ENCODE data around the gene BPIFA1. TPM values are rescaled to one million over a fixed set of nuclear protein-coding genes. Genes with fewer than 3 reads are reported as not detected.

Gene BPIFA1
- total and polyA plus RNA-seq, 9 donors, result not detected

- WGBS, 3 donors, result 77 to 81% (median 79%) methylated on average over 2 of the region's 2 CpGs
Measured at GRCh38 chr20:33217052-33217451, 18.7 kb upstream of the BPIFA1 start, which contains the start of gene BPIFA3. Gene BPIFA3 (plus strand): TSS chr20:33217352. CDS start chr20:33217537, 185 bp downstream.

GRCh38 chr20:33224399-33224798 is 11.4 kb upstream of the BPIFA1 start:
- TF ChIP-seq CTCF (IDR thresholded peaks at IDR 0.05) (no peak), EP300 (IDR thresholded peaks at IDR 0.05) (no peak), POLR2A (IDR thresholded peaks at IDR 0.05) (no peak)
- Histone ChIP-seq H3K36me3 (no peaks in the 10 kb centered on the region), H3K9me3 (no peaks in the 10 kb centered on the region), H3K4me3 (no peak overlapping the region), H3K4me1 (ENCODE audit: insufficient read depth) (no peaks in the 10 kb centered on the region), H3K27ac (no peak overlapping the region), H3K27me3 (no peaks in the 10 kb centered on the region)
- 40 to 68% (median 40%) methylated on average over 4 of the region's 4 CpGs for WGBS, 3 donors
- DNase-seq, result no peak
- intact Hi-C loops (cut with DNase I), result no loop called here

More at GRCh38 chr20:33217052-33217451, 18.7 kb upstream of the BPIFA1 start, which contains the start of gene BPIFA3:
- intact Hi-C loops (cut with DNase I), result no loop called here
- DNase-seq, result no peak
- TF ChIP-seq EP300 (IDR thresholded peaks at IDR 0.05) (no peak), CTCF (IDR thresholded peaks at IDR 0.05) (no peak), POLR2A (IDR thresholded peaks at IDR 0.05) (no peak)
- no peaks in the 10 kb centered on the region for H3K9me3 ChIP-seq
- no peaks in the 10 kb centered on the region for H3K36me3 ChIP-seq
- H3K4me1 ChIP-seq (ENCODE audit: insufficient read depth), result no peaks in the 10 kb centered on the region
- H3K27ac ChIP-seq, result no peak within 1 kb of the TSS
- no peaks in the 10 kb centered on the region for H3K27me3 ChIP-seq
- H3K4me3 ChIP-seq, result no peak within 1 kb of the TSS

DNA sequence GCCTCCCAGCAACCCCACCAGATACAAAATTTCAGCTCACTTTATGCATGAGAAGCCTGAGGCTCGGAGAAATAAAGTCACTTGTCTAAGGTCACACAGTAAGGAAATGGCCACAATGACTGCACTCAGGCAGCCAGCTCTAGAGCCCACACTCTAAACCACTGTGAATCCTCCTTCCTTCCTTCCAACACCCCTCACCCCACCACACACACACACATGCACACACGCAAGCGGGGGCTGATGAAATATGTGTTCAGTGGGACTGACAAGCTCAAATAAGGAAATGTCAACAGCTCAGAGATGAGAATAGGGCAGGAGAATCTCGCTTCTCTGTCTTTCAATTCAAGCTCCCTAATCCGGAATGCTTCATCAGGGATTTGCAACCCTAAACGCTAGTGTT is 6.0 kb upstream of the BPIFA1 start:
- TF ChIP-seq CTCF (IDR thresholded peaks at IDR 0.05), result no peak
- no peak for TF ChIP-seq POLR2A (IDR thresholded peaks at IDR 0.05)
- H3K27me3 ChIP-seq, result no peaks in the 10 kb centered on the region
- intact Hi-C loops (cut with DNase I), result no loop called here
- DNase-seq, result no peak
- WGBS, 3 donors, result 54 to 68% (median 61%) methylated on average over 6 of the region's 6 CpGs
- H3K27ac ChIP-seq, result no peak overlapping the region
- H3K9me3 ChIP-seq, result no peaks in the 10 kb centered on the region
- no peaks in the 10 kb centered on the region for H3K4me1 ChIP-seq (ENCODE audit: insufficient read depth)
- H3K36me3 ChIP-seq, result no peaks in the 10 kb centered on the region
- H3K4me3 ChIP-seq, result no peak overlapping the region

DNA sequence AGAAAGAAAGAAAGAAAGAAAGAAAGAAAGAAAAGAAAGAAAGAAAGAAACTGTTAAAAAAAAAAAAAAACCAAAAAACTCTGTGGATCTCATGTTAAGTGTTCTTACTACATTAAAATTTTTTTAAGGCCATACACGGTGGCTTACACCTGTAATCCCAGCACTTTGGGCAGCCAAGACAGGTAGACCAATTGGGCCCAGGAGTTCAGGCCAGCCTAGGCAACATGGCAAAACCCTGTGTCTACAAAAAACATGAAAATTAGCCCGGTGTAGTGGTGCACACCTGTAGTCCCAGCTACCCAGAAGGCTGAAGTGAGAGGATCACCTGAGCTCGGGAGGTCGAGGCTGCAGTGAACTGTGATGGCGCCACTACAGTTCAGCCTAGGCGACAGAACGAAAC is 4.6 kb upstream of the BPIFA1 start:
- Histone ChIP-seq H3K4me1 (ENCODE audit: insufficient read depth) (no peaks in the 10 kb centered on the region), H3K36me3 (no peaks in the 10 kb centered on the region), H3K27me3 (no peaks in the 10 kb centered on the region), H3K4me3 (no peak overlapping the region), H3K27ac (no peak overlapping the region), H3K9me3 (no peaks in the 10 kb centered on the region)
- TF ChIP-seq EP300 (IDR thresholded peaks at IDR 0.05), result no peak
- no peak for TF ChIP-seq POLR2A (IDR thresholded peaks at IDR 0.05)
- DNase-seq, result no peak
- WGBS, 3 donors, result 56 to 70% (median 57%) methylated on average over 7 of the region's 7 CpGs
- intact Hi-C loops (cut with DNase I), result no loop called here

GRCh38 chr20:33232486-33233072 is 3.2 kb upstream of the BPIFA1 start:
- TF ChIP-seq POLR2A (IDR thresholded peaks at IDR 0.05) (no peak), CTCF (IDR thresholded peaks at IDR 0.05) (no peak), EP300 (IDR thresholded peaks at IDR 0.05) (no peak)
- Histone ChIP-seq H3K9me3 (no peaks in the 10 kb centered on the region), H3K4me1 (ENCODE audit: insufficient read depth) (no peaks in the 10 kb centered on the region), H3K4me3 (no peak overlapping the region), H3K36me3 (no peaks in the 10 kb centered on the region), H3K27ac (no peak overlapping the region), H3K27me3 (no peaks in the 10 kb centered on the region)
- intact Hi-C loops (cut with DNase I), result no loop called here
- WGBS, 3 donors, result 20 to 28% (median 23%) methylated on average over 2 of the region's 2 CpGs
- no peak for DNase-seq

Measured in ovary (tissue), 9 donors.